ENCODE measurements around the gene HOXA5. TPM values are rescaled to one million over a fixed set of nuclear protein-coding genes. Genes with fewer than 3 reads are reported as not detected.

The HOXA5 gene
- total RNA-seq, 1 donor, result 5.8 TPM

DNA sequence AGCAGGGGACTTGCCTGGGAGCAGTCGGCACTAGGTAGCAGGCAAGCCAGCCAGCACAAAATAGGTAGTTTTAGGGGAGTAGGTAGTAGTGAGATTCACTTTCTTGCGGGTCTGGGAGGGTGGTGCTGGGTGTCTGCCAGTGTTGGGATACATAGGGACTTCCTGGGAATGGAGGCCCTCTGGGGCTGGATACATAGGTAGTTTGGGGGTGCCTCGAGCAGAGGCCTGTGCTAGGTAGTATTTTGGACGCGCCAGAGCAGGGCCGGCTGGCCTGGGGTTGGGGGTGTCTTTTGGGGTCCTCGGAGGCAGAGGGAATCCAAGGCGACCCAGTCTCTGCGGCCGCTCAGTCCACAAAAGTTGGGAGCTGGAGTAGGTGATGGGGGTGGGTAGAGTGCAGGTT, 10.9 kb upstream of the HOXA5 start:
- Histone ChIP-seq H3K27ac (ENCODE audit: low read depth, low read length) (no peak overlapping the region), H3K4me2 (ENCODE audit: insufficient read depth, low read length) (no peak overlapping the region), H2AFZ (ENCODE audit: low read length) (no peak overlapping the region), H3K79me2 (ENCODE audit: insufficient read depth, low read length) (peaks cover 64% of the 10 kb centered on the region), H3K4me3 (ENCODE audit: insufficient read depth, low read length) (no peak overlapping the region), H3K27me3 (ENCODE audit: insufficient read depth, low read length) (no peaks in the 10 kb centered on the region), H3K9me3 (ENCODE audit: low read depth, low read length) (no peaks in the 10 kb centered on the region), H3K4me1 (ENCODE audit: insufficient read depth, low read length) (peaks cover 36% of the 10 kb centered on the region), H4K20me1 (ENCODE audit: insufficient read depth, low read length) (peaks cover 9% of the 10 kb centered on the region), H3K36me3 (ENCODE audit: insufficient read depth, low read length) (peaks cover 4% of the 10 kb centered on the region)
- peak; percentile 8 for DNase-seq (ENCODE audit: insufficient read length, low spot score, missing footprints)
- TF ChIP-seq, protein P1, sequence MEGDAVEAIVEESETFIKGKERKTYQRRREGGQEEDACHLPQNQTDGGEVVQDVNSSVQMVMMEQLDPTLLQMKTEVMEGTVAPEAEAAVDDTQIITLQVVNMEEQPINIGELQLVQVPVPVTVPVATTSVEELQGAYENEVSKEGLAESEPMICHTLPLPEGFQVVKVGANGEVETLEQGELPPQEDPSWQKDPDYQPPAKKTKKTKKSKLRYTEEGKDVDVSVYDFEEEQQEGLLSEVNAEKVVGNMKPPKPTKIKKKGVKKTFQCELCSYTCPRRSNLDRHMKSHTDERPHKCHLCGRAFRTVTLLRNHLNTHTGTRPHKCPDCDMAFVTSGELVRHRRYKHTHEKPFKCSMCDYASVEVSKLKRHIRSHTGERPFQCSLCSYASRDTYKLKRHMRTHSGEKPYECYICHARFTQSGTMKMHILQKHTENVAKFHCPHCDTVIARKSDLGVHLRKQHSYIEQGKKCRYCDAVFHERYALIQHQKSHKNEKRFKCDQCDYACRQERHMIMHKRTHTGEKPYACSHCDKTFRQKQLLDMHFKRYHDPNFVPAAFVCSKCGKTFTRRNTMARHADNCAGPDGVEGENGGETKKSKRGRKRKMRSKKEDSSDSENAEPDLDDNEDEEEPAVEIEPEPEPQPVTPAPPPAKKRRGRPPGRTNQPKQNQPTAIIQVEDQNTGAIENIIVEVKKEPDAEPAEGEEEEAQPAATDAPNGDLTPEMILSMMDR (IDR thresholded peaks at IDR 0.05; ENCODE audit: extremely low read depth, low read depth, low read length), result no peak

DNA sequence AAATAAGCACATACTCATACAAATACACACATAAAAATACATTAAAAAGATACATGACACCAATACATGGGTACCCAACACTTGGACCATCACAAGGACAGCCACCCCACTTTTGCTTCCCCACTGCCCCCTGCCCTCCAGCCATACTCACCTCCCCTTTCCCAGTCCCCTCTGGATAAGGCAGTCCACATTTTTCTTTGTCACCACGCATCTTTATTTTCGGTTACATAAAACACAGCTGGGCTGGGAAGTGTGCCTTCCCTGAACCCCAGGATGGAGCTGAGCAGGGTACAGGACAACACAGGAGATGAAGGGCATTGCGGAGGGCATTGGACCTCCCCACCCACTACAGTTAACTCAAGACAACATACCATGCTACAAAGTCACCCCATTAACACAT, 10.0 kb upstream of the HOXA5 start:
- no peak overlapping the region for H2AFZ ChIP-seq (ENCODE audit: low read length)
- peak overlapping the region; percentile 88 for H3K27ac ChIP-seq (ENCODE audit: low read depth, low read length)
- no peaks in the 10 kb centered on the region for H3K9me3 ChIP-seq (ENCODE audit: low read depth, low read length)
- H4K20me1 ChIP-seq (ENCODE audit: insufficient read depth, low read length), result peaks cover 9% of the 10 kb centered on the region
- DNase-seq (ENCODE audit: insufficient read length, low spot score, missing footprints), result peak; percentile 43
- TF ChIP-seq, protein P1 (IDR thresholded peaks at IDR 0.05; ENCODE audit: extremely low read depth, low read depth, low read length), result no peak
- H3K4me1 ChIP-seq (ENCODE audit: insufficient read depth, low read length), result peaks cover 44% of the 10 kb centered on the region
- peak overlapping the region; percentile 99 for H3K4me2 ChIP-seq (ENCODE audit: insufficient read depth, low read length)
- peak overlapping the region; percentile 93 for H3K4me3 ChIP-seq (ENCODE audit: insufficient read depth, low read length)
- peaks cover 72% of the 10 kb centered on the region for H3K79me2 ChIP-seq (ENCODE audit: insufficient read depth, low read length)
- no peaks in the 10 kb centered on the region for H3K27me3 ChIP-seq (ENCODE audit: insufficient read depth, low read length)
- H3K36me3 ChIP-seq (ENCODE audit: insufficient read depth, low read length), result peaks cover 4% of the 10 kb centered on the region

DNA sequence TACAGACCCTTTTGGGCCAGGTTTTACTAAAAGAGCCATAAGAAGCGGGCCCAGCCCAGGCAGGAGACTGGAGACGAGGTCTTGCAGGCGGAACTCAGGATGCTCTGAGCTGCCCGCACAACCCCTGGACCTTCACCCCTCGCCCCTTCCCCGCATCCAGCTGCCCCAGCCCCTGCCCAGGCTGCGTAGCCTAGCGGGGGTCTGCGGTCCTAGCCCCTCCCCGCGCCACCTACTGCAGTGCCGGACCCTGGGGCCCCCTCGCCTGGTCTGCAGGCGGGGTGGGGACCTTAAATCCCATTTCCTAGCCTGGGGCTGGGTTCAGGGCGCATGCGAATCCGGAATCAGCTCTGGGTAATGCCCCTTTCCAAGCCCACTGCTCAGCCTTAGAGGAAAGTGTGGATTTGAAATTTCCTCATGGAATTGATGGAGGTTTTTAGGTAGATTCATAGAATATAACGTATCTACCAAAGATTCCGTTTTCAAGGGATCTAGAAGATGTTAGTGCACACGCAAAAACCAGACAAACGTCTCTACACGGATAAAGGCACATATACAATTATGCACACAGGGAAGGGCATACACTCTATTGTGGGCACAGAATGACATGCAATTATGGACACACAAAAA, 9.4 kb upstream of the HOXA5 start:
- Histone ChIP-seq H4K20me1 (ENCODE audit: insufficient read depth, low read length) (peaks cover 9% of the 10 kb centered on the region), H3K9me3 (ENCODE audit: low read depth, low read length) (no peaks in the 10 kb centered on the region), H3K36me3 (ENCODE audit: insufficient read depth, low read length) (peaks cover 4% of the 10 kb centered on the region), H3K79me2 (ENCODE audit: insufficient read depth, low read length) (peaks cover 78% of the 10 kb centered on the region), H3K4me1 (ENCODE audit: insufficient read depth, low read length) (peaks cover 49% of the 10 kb centered on the region), H3K27me3 (ENCODE audit: insufficient read depth, low read length) (no peaks in the 10 kb centered on the region), H3K27ac (ENCODE audit: low read depth, low read length) (peak overlapping the region; percentile 88), H3K4me2 (ENCODE audit: insufficient read depth, low read length) (peak overlapping the region; percentile 99), H2AFZ (ENCODE audit: low read length) (peak overlapping the region; percentile 95), H3K4me3 (ENCODE audit: insufficient read depth, low read length) (peak overlapping the region; percentile 93)
- TF ChIP-seq, protein P1 (IDR thresholded peaks at IDR 0.05; ENCODE audit: extremely low read depth, low read depth, low read length), result no peak
- DNase-seq (ENCODE audit: insufficient read length, low spot score, missing footprints), result peak; percentile 91

DNA sequence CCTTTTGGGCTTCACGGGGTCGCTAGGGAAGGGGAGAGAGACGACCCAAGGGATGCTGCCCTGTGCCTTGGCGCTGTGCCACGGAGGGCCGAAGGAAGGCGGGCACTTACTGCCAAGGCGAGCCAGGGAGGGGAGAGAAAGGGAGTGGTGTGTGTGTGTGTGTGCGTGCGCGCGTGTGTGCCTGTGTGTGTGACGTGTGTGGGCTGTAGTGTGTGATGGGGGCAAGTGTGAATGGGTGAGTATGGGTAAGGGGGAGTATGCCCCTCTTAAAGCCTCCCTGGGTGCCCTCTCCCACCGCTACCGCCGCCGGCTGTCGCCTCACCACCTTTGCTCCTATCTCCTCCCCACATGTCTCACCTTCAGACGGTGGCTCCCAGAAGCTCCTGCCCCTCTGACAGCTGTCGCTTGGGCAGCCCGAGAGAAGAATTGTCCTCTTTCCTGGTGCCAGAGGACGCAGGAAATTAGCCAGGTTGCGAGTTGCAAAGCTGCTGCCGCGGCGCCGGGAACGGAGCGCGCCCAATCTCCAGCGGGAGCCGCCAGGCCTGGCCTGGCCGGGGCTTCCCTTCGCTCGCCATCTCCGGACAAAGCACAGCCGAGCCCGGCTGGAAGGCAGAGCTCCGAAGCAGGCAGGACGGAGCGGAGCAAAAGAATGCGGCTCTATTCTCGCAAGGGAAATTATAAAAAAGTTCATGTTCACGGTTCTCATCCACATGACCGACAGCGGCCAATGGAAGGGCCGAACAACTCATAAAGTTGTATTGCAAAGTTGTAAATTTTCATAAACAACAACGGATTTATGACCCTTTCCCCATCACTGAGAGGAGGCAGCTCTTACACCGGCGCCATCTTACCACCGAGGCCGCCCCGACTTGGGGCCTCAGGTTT, 8.7 kb upstream of the HOXA5 start, which contains the start of gene HOXA3:
HOXA3 (minus strand) TSS at position 653 of the 885 bp plus-strand sequence. CDS start 41,943 bp downstream, outside the sequence.
- peak within 1 kb of the TSS; percentile 88 for H3K27ac ChIP-seq (ENCODE audit: low read depth, low read length)
- peaks cover 9% of the 10 kb centered on the region for H4K20me1 ChIP-seq (ENCODE audit: insufficient read depth, low read length)
- peaks cover 53% of the 10 kb centered on the region for H3K4me1 ChIP-seq (ENCODE audit: insufficient read depth, low read length)
- H3K27me3 ChIP-seq (ENCODE audit: insufficient read depth, low read length), result no peaks in the 10 kb centered on the region
- H3K4me2 ChIP-seq (ENCODE audit: insufficient read depth, low read length), result peak within 1 kb of the TSS; percentile 99
- peaks cover 86% of the 10 kb centered on the region for H3K79me2 ChIP-seq (ENCODE audit: insufficient read depth, low read length)
- H3K9me3 ChIP-seq (ENCODE audit: low read depth, low read length), result no peaks in the 10 kb centered on the region
- TF ChIP-seq, protein P1 (IDR thresholded peaks at IDR 0.05; ENCODE audit: extremely low read depth, low read depth, low read length), result no peak
- H3K4me3 ChIP-seq (ENCODE audit: insufficient read depth, low read length), result peak within 1 kb of the TSS; percentile 93
- DNase-seq (ENCODE audit: insufficient read length, low spot score, missing footprints), result peak; percentile 97
- H3K36me3 ChIP-seq (ENCODE audit: insufficient read depth, low read length), result peaks cover 4% of the 10 kb centered on the region
- H2AFZ ChIP-seq (ENCODE audit: low read length), result peak within 1 kb of the TSS; percentile 95

Data from osteoblast (primary cell).